Endothelial cell (in vitro differentiated cells): ENCODE results near the gene HIGD1A. TPM values are rescaled to one million over a fixed set of nuclear protein-coding genes. Genes with fewer than 3 reads are reported as not detected.
A peak's percentile ranks its signal among the peaks of the same experiment; 100 is the strongest.

Experiments used
- DNase-seq: peaks from one replicate; pipeline ENCODE4 v3.0.0; 2021; ENCODE audit warnings: low spot score
- H3K27ac Mint-ChIP-seq: one replicate; pipeline ENCODE4 v1.8.0; 2021; ENCODE audit warnings: mixed read lengths, inconsistent platforms; ENCODE audit not compliant: unreplicated experiment
- H3K27me3 Mint-ChIP-seq: one replicate; pipeline ENCODE4 v1.8.0; 2021; ENCODE audit warnings: mild to moderate bottlenecking, moderate library complexity, mixed read lengths, inconsistent platforms; ENCODE audit not compliant: unreplicated experiment
- H3K36me3 Mint-ChIP-seq: one replicate; pipeline ENCODE4 v1.8.0; 2021; ENCODE audit warnings: mild to moderate bottlenecking, low read depth, mixed read lengths, inconsistent platforms; ENCODE audit not compliant: unreplicated experiment
- H3K4me1 Mint-ChIP-seq: one replicate; pipeline ENCODE4 v1.8.0; 2021; ENCODE audit warnings: mild to moderate bottlenecking, mixed read lengths, inconsistent platforms; ENCODE audit not compliant: unreplicated experiment
- H3K4me3 Mint-ChIP-seq: one replicate; pipeline ENCODE4 v1.8.0; 2021; ENCODE audit warnings: mild to moderate bottlenecking, mixed read lengths, inconsistent platforms; ENCODE audit not compliant: unreplicated experiment
- H3K9me3 Mint-ChIP-seq: one replicate; pipeline ENCODE4 v1.8.0; 2021; ENCODE audit warnings: mixed read lengths, inconsistent platforms; ENCODE audit not compliant: unreplicated experiment
- total RNA-seq: library from RNA; stranded (reverse); fragmentation: NEBNext Ultra II Directional; extraction: Animal tissue kit (Norgen Biotek cat#: 25700); gene quantifications from one replicate; pipeline ENCODE4 v1.2.1, GENCODE V29; 2021; ENCODE audit not compliant: unreplicated experiment
- TF ChIP-seq, protein P1 (sequence below): fragments of 200-600 bp; sonication (generic); IDR thresholded peaks from one replicate; pipeline ENCODE4 v1.5.0; 2021; ENCODE audit warnings: antibody characterized with exemption; ENCODE audit not compliant: unreplicated experiment

Gene HIGD1A
- total RNA-seq, 1 donor from 2014 or later = 60.7 TPM

DNA sequence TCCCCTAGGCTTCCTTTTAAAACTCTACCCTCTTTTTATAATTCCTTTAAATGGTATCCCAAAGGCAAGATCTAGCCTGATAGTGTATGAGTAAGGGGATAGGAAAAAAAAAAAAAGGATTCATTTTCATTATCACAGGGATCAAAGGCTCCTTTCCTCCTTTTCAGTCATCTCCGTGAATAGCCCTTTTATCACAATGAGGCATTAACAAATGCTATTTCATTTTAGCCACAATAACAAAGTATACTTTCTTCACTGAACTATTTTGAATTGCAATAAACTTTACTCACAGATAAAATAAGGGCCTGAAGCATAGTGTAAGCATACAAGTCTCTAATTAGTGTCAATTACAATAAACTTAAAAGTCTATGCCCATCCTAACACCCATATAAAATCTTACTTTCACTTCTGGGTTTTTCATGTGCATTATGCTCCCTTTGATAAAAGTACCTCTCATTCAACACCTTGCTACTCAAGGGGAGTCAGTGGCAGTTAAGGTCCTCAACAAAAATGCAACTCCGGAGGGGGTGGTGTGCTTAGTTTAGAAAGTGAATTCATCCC is 8.6 kb downstream of the HIGD1A start:
- Mint-ChIP-seq H3K36me3 (peaks cover 15% of the 10 kb centered on the region), H3K27me3 (no peaks in the 10 kb centered on the region), H3K9me3 (no peaks in the 10 kb centered on the region), H3K27ac (no peak overlapping the region), H3K4me3 (peak overlapping the region; percentile 6), H3K4me1 (no peaks in the 10 kb centered on the region)
- TF ChIP-seq, protein P1, sequence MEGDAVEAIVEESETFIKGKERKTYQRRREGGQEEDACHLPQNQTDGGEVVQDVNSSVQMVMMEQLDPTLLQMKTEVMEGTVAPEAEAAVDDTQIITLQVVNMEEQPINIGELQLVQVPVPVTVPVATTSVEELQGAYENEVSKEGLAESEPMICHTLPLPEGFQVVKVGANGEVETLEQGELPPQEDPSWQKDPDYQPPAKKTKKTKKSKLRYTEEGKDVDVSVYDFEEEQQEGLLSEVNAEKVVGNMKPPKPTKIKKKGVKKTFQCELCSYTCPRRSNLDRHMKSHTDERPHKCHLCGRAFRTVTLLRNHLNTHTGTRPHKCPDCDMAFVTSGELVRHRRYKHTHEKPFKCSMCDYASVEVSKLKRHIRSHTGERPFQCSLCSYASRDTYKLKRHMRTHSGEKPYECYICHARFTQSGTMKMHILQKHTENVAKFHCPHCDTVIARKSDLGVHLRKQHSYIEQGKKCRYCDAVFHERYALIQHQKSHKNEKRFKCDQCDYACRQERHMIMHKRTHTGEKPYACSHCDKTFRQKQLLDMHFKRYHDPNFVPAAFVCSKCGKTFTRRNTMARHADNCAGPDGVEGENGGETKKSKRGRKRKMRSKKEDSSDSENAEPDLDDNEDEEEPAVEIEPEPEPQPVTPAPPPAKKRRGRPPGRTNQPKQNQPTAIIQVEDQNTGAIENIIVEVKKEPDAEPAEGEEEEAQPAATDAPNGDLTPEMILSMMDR = no peak
- DNase-seq = no peak

DNA sequence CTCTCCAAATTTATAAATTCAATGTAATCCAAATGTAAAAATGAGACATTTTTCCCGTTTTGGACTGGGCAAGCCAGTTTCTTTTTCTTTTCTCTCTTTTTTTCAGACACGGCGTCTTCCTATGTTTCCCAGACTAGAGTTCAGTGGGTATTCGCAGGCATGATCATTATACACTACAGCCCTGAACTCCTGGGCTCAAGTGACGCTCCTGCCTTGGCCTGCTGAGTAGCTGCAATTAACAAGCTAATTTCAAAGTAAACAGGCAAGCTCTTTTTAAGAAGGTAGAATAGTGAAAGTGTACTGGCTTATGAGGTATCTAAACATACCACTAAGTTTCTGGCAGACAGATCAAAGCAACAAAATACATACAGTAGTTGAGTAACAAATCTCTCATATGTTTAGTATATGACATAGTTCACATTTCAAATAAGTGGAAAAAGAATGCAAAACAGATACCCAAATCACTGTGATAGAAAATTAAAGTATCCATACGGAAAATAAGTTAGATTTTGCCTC is 13.5 kb downstream of the HIGD1A start:
- Mint-ChIP-seq H3K9me3 (no peaks in the 10 kb centered on the region), H3K4me3 (no peak overlapping the region), H3K36me3 (peaks cover 18% of the 10 kb centered on the region), H3K4me1 (no peaks in the 10 kb centered on the region), H3K27me3 (no peaks in the 10 kb centered on the region), H3K27ac (no peak overlapping the region)
- TF ChIP-seq, protein P1 = no peak
- DNase-seq = no peak

DNA sequence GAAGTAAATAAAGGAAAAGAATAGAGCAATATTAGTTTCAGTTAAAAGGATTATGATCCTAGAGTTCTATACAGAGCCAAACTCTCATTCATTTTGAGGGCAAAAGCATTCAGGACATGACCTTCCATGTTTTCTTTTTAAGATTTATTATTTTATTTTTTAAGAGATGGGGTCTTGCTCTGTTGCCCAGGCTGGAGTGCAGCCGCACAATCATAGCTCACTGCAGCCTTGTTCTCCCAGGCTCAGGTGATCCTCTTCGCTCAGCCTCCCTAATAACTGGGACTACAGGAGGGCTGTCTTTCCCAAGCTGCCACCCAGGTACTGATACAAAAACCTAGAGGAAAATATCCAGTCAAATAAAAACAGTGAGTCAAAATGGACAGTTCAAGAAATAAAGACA is 17.7 kb downstream of the HIGD1A start:
- H3K27me3 Mint-ChIP-seq = peaks cover 2% of the 10 kb centered on the region
- H3K9me3 Mint-ChIP-seq = no peaks in the 10 kb centered on the region
- H3K4me1 Mint-ChIP-seq = no peaks in the 10 kb centered on the region
- H3K4me3 Mint-ChIP-seq = no peak overlapping the region
- peaks cover 11% of the 10 kb centered on the region for H3K36me3 Mint-ChIP-seq
- TF ChIP-seq, protein P1 = no peak
- H3K27ac Mint-ChIP-seq = no peak overlapping the region
- no peak for DNase-seq

DNA sequence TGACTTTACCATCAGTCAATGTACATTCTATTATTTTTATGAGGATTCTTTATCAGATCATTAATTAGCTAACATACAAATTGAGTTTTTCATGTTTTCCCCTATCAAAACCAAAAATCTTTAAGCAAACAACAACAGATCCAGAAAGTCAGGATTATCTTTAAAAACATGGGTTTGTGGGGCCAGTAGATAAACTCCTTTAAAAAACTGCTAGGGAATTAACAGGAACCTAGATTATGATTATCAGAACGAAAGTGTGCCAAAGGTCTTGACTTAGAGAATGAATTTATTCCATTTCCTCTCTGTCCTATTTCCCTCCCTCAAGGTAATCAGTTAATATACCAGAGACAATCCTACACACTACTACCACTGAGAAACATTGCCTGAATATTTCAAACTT is 18.1 kb downstream of the HIGD1A start:
- no peak for DNase-seq
- Mint-ChIP-seq H3K4me1 (no peaks in the 10 kb centered on the region), H3K27me3 (peaks cover 2% of the 10 kb centered on the region), H3K9me3 (no peaks in the 10 kb centered on the region), H3K4me3 (no peak overlapping the region), H3K27ac (no peak overlapping the region), H3K36me3 (peaks cover 11% of the 10 kb centered on the region)
- TF ChIP-seq, protein P1 = no peak

DNA sequence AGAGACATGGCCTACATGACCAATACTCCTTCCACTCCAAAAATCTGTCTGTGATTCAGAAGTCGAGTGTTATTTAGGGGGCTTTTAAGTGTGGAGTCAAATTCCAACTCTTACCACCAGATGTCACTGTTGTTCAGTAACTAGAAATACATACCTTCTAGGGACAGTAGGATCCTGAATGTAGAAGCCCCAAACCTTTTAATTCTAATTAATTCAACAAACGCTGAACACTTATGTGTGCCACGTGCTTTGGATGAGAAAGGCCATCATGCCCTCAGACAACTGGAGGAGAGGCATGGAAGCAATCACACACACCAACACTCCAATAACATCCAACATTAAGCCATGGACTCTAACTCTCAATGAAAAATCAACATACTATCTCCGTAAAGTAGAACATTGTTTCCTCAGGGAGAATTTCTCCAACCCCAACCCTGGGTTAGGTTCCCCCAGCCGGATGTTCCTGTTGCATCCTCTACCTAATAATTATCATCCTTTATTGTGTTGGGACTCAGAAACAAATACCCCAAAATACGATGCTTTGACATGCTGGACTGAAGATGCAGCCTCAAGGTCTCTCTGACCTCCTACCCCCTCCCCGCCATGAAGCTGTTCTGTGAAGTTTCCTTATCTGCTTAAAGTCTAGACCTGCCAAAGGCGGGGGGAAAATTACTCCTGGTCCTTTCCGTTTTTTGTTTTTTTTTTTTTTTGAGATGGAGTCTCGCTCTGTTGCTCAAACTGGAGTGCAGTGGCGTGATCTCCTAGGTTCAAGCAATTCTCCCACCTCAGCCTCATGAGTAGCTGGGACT is 23.2 kb downstream of the HIGD1A start:
- peak; percentile 53 for DNase-seq
- TF ChIP-seq, protein P1 = peak; percentile 82
- no peaks in the 10 kb centered on the region for H3K4me1 Mint-ChIP-seq
- peaks cover 3% of the 10 kb centered on the region for H3K36me3 Mint-ChIP-seq
- H3K4me3 Mint-ChIP-seq = no peak overlapping the region
- H3K27me3 Mint-ChIP-seq = peaks cover 3% of the 10 kb centered on the region
- no peaks in the 10 kb centered on the region for H3K9me3 Mint-ChIP-seq
- H3K27ac Mint-ChIP-seq = no peak overlapping the region
